Activated B cell treated with CpG ODN at 0.5 μM for 24 hours (primary cell): ENCODE data around the gene ELAC2. TPM values are rescaled to one million over a fixed set of nuclear protein-coding genes. Genes with fewer than 3 reads are reported as not detected.
"Not testable (repeated sequence)": the region's sequence is repeated elsewhere in the genome, so short reads cannot be mapped to it uniquely, and the experiment has no call there.

Experiments
- ATAC-seq: fragments of 200-7000 bp; cut with Tn5 transposase; one replicate; pipeline ENCODE4 v1.10.0; 2021; ENCODE audit warnings: low read depth, mild to moderate bottlenecking, moderate library complexity
- CTCF ChIA-PET: fragments of 350-600 bp; sonication (Branson Sonifier 250); formaldehyde crosslinking; loops from one replicate; lab custom pipeline; 2021; ENCODE audit warnings: antibody characterized with exemption; lab: Charles Lee
- POLR2A ChIA-PET: fragments of 350-600 bp; sonication (Branson Sonifier 250); formaldehyde crosslinking; loops from one replicate; lab custom pipeline; 2021; ENCODE audit warnings: antibody characterized with exemption; lab: Charles Lee
- DNase-seq: peaks from one replicate; pipeline ENCODE4 v3.0.0; 2022
- H3K27ac Mint-ChIP-seq: one replicate; pipeline ENCODE4 v1.8.0; 2020; ENCODE audit warnings: mixed read lengths
- H3K27me3 Mint-ChIP-seq: one replicate; pipeline ENCODE4 v1.8.0; 2021; ENCODE audit warnings: mixed read lengths
- H3K36me3 Mint-ChIP-seq: one replicate; pipeline ENCODE4 v1.8.0; 2021; ENCODE audit warnings: low read depth, mixed read lengths
- H3K4me1 Mint-ChIP-seq: one replicate; pipeline ENCODE4 v1.8.0; 2021; ENCODE audit warnings: mixed read lengths
- H3K4me3 Mint-ChIP-seq: one replicate; pipeline ENCODE4 v1.8.0; 2020; ENCODE audit warnings: mild to moderate bottlenecking, mixed read lengths
- H3K9me3 Mint-ChIP-seq: one replicate; pipeline ENCODE4 v1.8.0; 2020; ENCODE audit warnings: mixed read lengths
- CTCF ChIP-seq: fragments of 200-600 bp; IDR thresholded peaks from one replicate; pipeline ENCODE4 v1.8.0; 2022; ENCODE audit warnings: antibody characterized with exemption, mild to moderate bottlenecking
- intact Hi-C: fragments of 100-400 bp; cut with micrococcal nuclease; formaldehyde crosslinking; loops from one replicate; pipeline ENCODE4 v1.15.1; 2024
- total RNA-seq: library from RNA; stranded (reverse); gene quantifications from 2 replicates; pipeline ENCODE4 v1.2.3, GENCODE V29; 2022

The ELAC2 gene
- total RNA-seq, 1 donor from 2014 or later, result 90.6 TPM

GRCh38 chr17:12979826-12980500 lies 37.9 kb downstream of the ELAC2 start:
- ATAC-seq (no peak), DNase-seq (no peak)
- ChIA-PET CTCF (interaction anchor here (1.0 kb wide), 1 partner anchor 238 kb away, joined by 3 read pairs; no protein-coding TSS in a partner anchor), POLR2A (no interaction called here)
- Mint-ChIP-seq H3K9me3 (no peaks in the 10 kb centered on the region), H3K27ac (no peak overlapping the region), H3K36me3 (no peaks in the 10 kb centered on the region), H3K4me3 (no peak overlapping the region), H3K27me3 (no peaks in the 10 kb centered on the region), H3K4me1 (peaks cover 6% of the 10 kb centered on the region)
- intact Hi-C loops, result loop anchor here (10.0 kb wide), 1 partner anchor 195 kb away; the partner anchor contains the start of gene ARHGAP44
- TF ChIP-seq CTCF, result no peak

GRCh38 chr17:12979246-12979645 lies 38.6 kb downstream of the ELAC2 start:
- CTCF ChIA-PET, result no interaction called here
- POLR2A ChIA-PET, result no interaction called here
- H3K27me3 Mint-ChIP-seq, result peaks cover 3% of the 10 kb centered on the region
- no peak overlapping the region for H3K4me3 Mint-ChIP-seq
- DNase-seq, result no peak
- intact Hi-C loops, result no loop called here
- no peaks in the 10 kb centered on the region for H3K36me3 Mint-ChIP-seq
- ATAC-seq, result no peak
- no peak overlapping the region for H3K27ac Mint-ChIP-seq
- peaks cover 9% of the 10 kb centered on the region for H3K4me1 Mint-ChIP-seq
- TF ChIP-seq CTCF, result no peak
- H3K9me3 Mint-ChIP-seq, result no peaks in the 10 kb centered on the region

- ATAC-seq, H3K4me3 Mint-ChIP-seq, intact Hi-C loops, POLR2A ChIA-PET, H3K9me3 Mint-ChIP-seq, CTCF ChIA-PET, H3K27me3 Mint-ChIP-seq, H3K36me3 Mint-ChIP-seq, H3K4me1 Mint-ChIP-seq, DNase-seq, H3K27ac Mint-ChIP-seq: not testable (repeated sequence)
These were observed 39.0 kb downstream of the ELAC2 start for GRCh38 chr17:12978787-12979186.

- CTCF ChIA-PET, result no interaction called here
- H3K27me3 Mint-ChIP-seq, result peaks cover 11% of the 10 kb centered on the region
- no peak overlapping the region for H3K27ac Mint-ChIP-seq
- TF ChIP-seq CTCF, result no peak
- no peak for ATAC-seq
- peaks cover 5% of the 10 kb centered on the region for H3K4me1 Mint-ChIP-seq
- H3K36me3 Mint-ChIP-seq, result no peaks in the 10 kb centered on the region
- no peak for DNase-seq
- POLR2A ChIA-PET, result interaction anchor here (0.6 kb wide), 1 partner anchor 1452 kb away, joined by 5 read pairs; no protein-coding TSS in a partner anchor
- intact Hi-C loops, result no loop called here
- no peaks in the 10 kb centered on the region for H3K9me3 Mint-ChIP-seq
- H3K4me3 Mint-ChIP-seq, result no peak overlapping the region
These were observed 40.6 kb downstream of the ELAC2 start for GRCh38 chr17:12977008-12977751.

GRCh38 chr17:12974005-12974531 lies 43.8 kb downstream of the ELAC2 start:
- H3K27me3 Mint-ChIP-seq, result peaks cover 15% of the 10 kb centered on the region
- ChIA-PET CTCF (no interaction called here), POLR2A (no interaction called here)
- peaks cover 3% of the 10 kb centered on the region for H3K4me1 Mint-ChIP-seq
- intact Hi-C loops, result no loop called here
- no peak for TF ChIP-seq CTCF
- no peaks in the 10 kb centered on the region for H3K9me3 Mint-ChIP-seq
- ATAC-seq (no peak), DNase-seq (no peak)
- H3K4me3 Mint-ChIP-seq, result no peak overlapping the region
- no peak overlapping the region for H3K27ac Mint-ChIP-seq
- no peaks in the 10 kb centered on the region for H3K36me3 Mint-ChIP-seq
